Neural progenitor cell (in vitro differentiated cells): ENCODE results near the gene RHOA.

Experiments used
- EZH2 ChIP-seq: fragments of 200-600 bp; sonication (generic); IDR thresholded peaks from 2 replicates; pipeline ENCODE4 v1.6.1; 2017; ENCODE audit warnings: antibody characterized with exemption, mild to moderate bottlenecking, moderate library complexity
- TF ChIP-seq, protein P1 (sequence below): fragments of 200-600 bp; sonication (generic); IDR thresholded peaks from 2 replicates; pipeline ENCODE4 v1.5.1; 2017; ENCODE audit warnings: antibody characterized with exemption, mild to moderate bottlenecking

DNA sequence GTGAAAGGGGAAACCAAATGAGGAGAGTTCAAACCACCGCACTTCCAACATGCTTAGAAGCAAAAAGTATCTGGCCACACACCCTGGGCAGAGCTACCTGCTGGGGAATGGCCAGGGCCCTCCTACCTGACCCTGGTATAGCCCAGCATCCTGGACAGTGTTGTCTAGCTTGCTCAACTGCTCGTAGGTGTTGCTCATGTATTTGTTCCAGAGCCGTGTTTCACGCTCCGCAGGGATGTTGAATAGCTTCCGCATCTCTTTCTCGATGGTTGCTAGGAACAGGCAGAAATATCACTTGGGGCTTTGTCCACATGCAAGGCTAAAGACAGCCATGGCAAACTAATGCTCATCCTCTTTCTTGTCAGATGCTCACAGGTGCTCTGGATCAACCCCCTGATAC is 87.0 kb downstream of the RHOA start:
- TF ChIP-seq EZH2, result no peak
- TF ChIP-seq, protein P1, sequence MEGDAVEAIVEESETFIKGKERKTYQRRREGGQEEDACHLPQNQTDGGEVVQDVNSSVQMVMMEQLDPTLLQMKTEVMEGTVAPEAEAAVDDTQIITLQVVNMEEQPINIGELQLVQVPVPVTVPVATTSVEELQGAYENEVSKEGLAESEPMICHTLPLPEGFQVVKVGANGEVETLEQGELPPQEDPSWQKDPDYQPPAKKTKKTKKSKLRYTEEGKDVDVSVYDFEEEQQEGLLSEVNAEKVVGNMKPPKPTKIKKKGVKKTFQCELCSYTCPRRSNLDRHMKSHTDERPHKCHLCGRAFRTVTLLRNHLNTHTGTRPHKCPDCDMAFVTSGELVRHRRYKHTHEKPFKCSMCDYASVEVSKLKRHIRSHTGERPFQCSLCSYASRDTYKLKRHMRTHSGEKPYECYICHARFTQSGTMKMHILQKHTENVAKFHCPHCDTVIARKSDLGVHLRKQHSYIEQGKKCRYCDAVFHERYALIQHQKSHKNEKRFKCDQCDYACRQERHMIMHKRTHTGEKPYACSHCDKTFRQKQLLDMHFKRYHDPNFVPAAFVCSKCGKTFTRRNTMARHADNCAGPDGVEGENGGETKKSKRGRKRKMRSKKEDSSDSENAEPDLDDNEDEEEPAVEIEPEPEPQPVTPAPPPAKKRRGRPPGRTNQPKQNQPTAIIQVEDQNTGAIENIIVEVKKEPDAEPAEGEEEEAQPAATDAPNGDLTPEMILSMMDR, result no peak
